Right ventricle myocardium superior (tissue), 1 donor: ENCODE results near the gene SLC9A5. TPM values are rescaled to one million over a fixed set of nuclear protein-coding genes. Genes with fewer than 3 reads are reported as not detected.

Source experiments
- ATAC-seq: fragments of 200-7000 bp; cut with Tn5 transposase; one replicate; pipeline ENCODE4 v1.9.1; 2020; ENCODE audit warnings: mild to moderate bottlenecking; ENCODE audit not compliant: poor library complexity
- DNase-seq: peaks from one replicate; pipeline ENCODE4 v3.0.0-alpha.2; 2020
- intact Hi-C: fragments of 100-400 bp; cut with DNase I; formaldehyde crosslinking; loops from one replicate; pipeline ENCODE4 v1.11.2; 2022
- microRNA-seq: library from miRNA; unstranded; fragments of <30 nt; microRNA quantifications from one replicate; pipeline ENCODE4 v1.2.0, GENCODE V29; 2020
- total RNA-seq: library from RNA; stranded (reverse); fragmentation: NEBNext Ultra II Directional; extraction: Animal tissue kit (Norgen Biotek cat#: 25700); gene quantifications from one replicate; pipeline ENCODE4 v1.2.1, GENCODE V29; 2021
- donor health status: DM: no; HTN: yes; CAD: no; lungs with severe emphysema.

Gene SLC9A5
- total RNA-seq, 1 donor from 2014 or later: 0.83 TPM

- intact Hi-C loops: no loop called here
- DNase-seq: no peak
- no peak for ATAC-seq
Observed at GRCh38 chr16:67294938-67295361, 46.2 kb downstream of the SLC9A5 start.

GRCh38 chr16:67296420-67296819, 47.6 kb downstream of the SLC9A5 start:
- intact Hi-C loops: no loop called here
- DNase-seq: no peak
- no peak for ATAC-seq

GRCh38 chr16:67298277-67298676, 49.5 kb downstream of the SLC9A5 start:
- DNase-seq (no peak), ATAC-seq (no peak)
- intact Hi-C loops: no loop called here

- intact Hi-C loops: no loop called here
- DNase-seq: no peak
- ATAC-seq: no peak
Observed at GRCh38 chr16:67299269-67299668, 50.5 kb downstream of the SLC9A5 start.

- intact Hi-C loops: no loop called here
- ATAC-seq (peak; percentile 73), DNase-seq (peak; percentile 80)
Observed at GRCh38 chr16:67301080-67301782, 52.5 kb downstream of the SLC9A5 start.

GRCh38 chr16:67302076-67302475, 53.3 kb downstream of the SLC9A5 start:
- no peak for DNase-seq
- intact Hi-C loops: no loop called here
- ATAC-seq: peak; percentile 39

GRCh38 chr16:67302970-67303369, 54.2 kb downstream of the SLC9A5 start:
- intact Hi-C loops: no loop called here
- DNase-seq (no peak), ATAC-seq (no peak)

- ATAC-seq (no peak), DNase-seq (no peak)
- intact Hi-C loops: no loop called here
Observed at GRCh38 chr16:67304020-67304419, 55.2 kb downstream of the SLC9A5 start.

GRCh38 chr16:67305216-67306071, 56.7 kb downstream of the SLC9A5 start:
- intact Hi-C loops: no loop called here
- no peak for DNase-seq
- no peak for ATAC-seq

- intact Hi-C loops: no loop called here
- no peak for ATAC-seq
- no peak for DNase-seq
Observed at GRCh38 chr16:67310561-67310960, 61.8 kb downstream of the SLC9A5 start.

- intact Hi-C loops: no loop called here
- DNase-seq: no peak
- peak; percentile 70 for ATAC-seq
Observed at GRCh38 chr16:67311607-67312488, 63.1 kb downstream of the SLC9A5 start.

GRCh38 chr16:67312719-67313118, 63.9 kb downstream of the SLC9A5 start:
- no peak for ATAC-seq
- intact Hi-C loops: no loop called here
- no peak for DNase-seq

- intact Hi-C loops: no loop called here
- ATAC-seq (no peak), DNase-seq (no peak)
Observed at GRCh38 chr16:67317853-67318252, 69.1 kb downstream of the SLC9A5 start.

Small RNA genes within 50 kb of the gene (microRNA-seq; reads per million reads assigned to microRNA genes)
- gene MIR328: 111 reads per million, percentile 54 among the genes with 10 or more reads in this experiment

Other genes starting within 250 kb of the SLC9A5 start
- gene CBFB, start 219.8 kb upstream of the SLC9A5 start, total RNA-seq: 23.1 TPM
- 11.7 TPM for gene PHAF1, start 139.0 kb upstream of the SLC9A5 start, total RNA-seq
- 8.1 TPM for gene B3GNT9, start 98.0 kb upstream of the SLC9A5 start, total RNA-seq
- gene TRADD, start 89.1 kb upstream of the SLC9A5 start, total RNA-seq: 9.0 TPM
- 9.5 TPM for gene FBXL8, start 89.0 kb upstream of the SLC9A5 start, total RNA-seq
- 62.9 TPM for gene HSF4, start 84.2 kb upstream of the SLC9A5 start, total RNA-seq
- gene NOL3, start 78.4 kb upstream of the SLC9A5 start, total RNA-seq: 105 TPM
- gene MATCAP1, start 65.0 kb upstream of the SLC9A5 start, total RNA-seq: 7.7 TPM
- 2.3 TPM for gene EXOC3L1, start 58.8 kb upstream of the SLC9A5 start, total RNA-seq
- 34.8 TPM for gene E2F4, start 56.8 kb upstream of the SLC9A5 start, total RNA-seq
- gene ELMO3, start 49.8 kb upstream of the SLC9A5 start, total RNA-seq: 0.54 TPM
- gene TMEM208, start 21.8 kb upstream of the SLC9A5 start, total RNA-seq: 11.0 TPM
- 13.5 TPM for gene FHOD1, start 1.5 kb upstream of the SLC9A5 start, total RNA-seq
- gene PLEKHG4, start 30.6 kb downstream of the SLC9A5 start, total RNA-seq: 0.89 TPM
- gene KCTD19, start 77.8 kb downstream of the SLC9A5 start, total RNA-seq: not detected
- not detected for gene LRRC36, start 77.8 kb downstream of the SLC9A5 start, total RNA-seq
- gene TPPP3, start 144.5 kb downstream of the SLC9A5 start, total RNA-seq: 8.9 TPM
- gene ZDHHC1, start 167.5 kb downstream of the SLC9A5 start, total RNA-seq: 3.4 TPM
- 0.89 TPM for gene HSD11B2, start 182.1 kb downstream of the SLC9A5 start, total RNA-seq
- gene ATP6V0D1, start 232.2 kb downstream of the SLC9A5 start, total RNA-seq: 59.9 TPM
- gene AGRP, start 234.6 kb downstream of the SLC9A5 start, total RNA-seq: not detected